Prostate gland (tissue), 2 donors: ENCODE results near the gene LONP2. TPM values are rescaled to one million over a fixed set of nuclear protein-coding genes. Genes with fewer than 3 reads are reported as not detected.

Experiments used
- DNase-seq: peaks from one replicate; pipeline ENCODE4 v3.0.0-alpha.2; 2019; ENCODE audit warnings: low spot score
- H3K27ac ChIP-seq, 2 donors: fragments of 200-600 bp; sonication (generic); 2 replicates each; pipeline ENCODE4 v1.5.1; 2017 to 2019
- H3K27me3 ChIP-seq: fragments of 200-600 bp; sonication (generic); replicated peaks from 2 replicates; pipeline ENCODE4 v1.5.1; 2019; ENCODE audit not compliant: insufficient read depth
- H3K36me3 ChIP-seq, 2 donors: fragments of 200-600 bp; sonication (generic); 1 replicate in 1 of 2; 2 replicates in 1 of 2; pipeline versions ENCODE4 v1.5.1 to v1.8.1; 2017 to 2019
- H3K4me1 ChIP-seq: fragments of 200-600 bp; sonication (generic); replicated peaks from 2 replicates; pipeline ENCODE4 v1.5.1; 2019
- H3K4me3 ChIP-seq, 2 donors: fragments of 200-600 bp; sonication (generic); 2 replicates each; pipeline ENCODE4 v1.5.1; 2017 to 2019
- H3K9me3 ChIP-seq: fragments of 200-600 bp; sonication (generic); 2 replicates; pipeline ENCODE4 v1.5.1; 2017
- POLR2A ChIP-seq: fragments of 450-650 bp; IDR thresholded peaks from one replicate; pipeline ENCODE4 v1.6.1; 2016; ENCODE audit warnings: antibody characterized with exemption, mild to moderate bottlenecking
- POLR2AphosphoS5 ChIP-seq: sonication (generic); formaldehyde crosslinking; IDR thresholded peaks from one replicate; pipeline ENCODE4 v1.6.1; 2017; ENCODE audit warnings: antibody characterized with exemption
- WGBS: methylation state at CpG from one replicate; pipeline ENCODE4 v1.1.5; 2018; 5-methylcytosine and 5-hydroxymethylcytosine counted together
- intact Hi-C: fragments of 100-400 bp; cut with DNase I; formaldehyde crosslinking; loops from one replicate; pipeline ENCODE4 v1.14.2; 2022
- total RNA-seq, 2 donors: library from RNA; depleted of rRNA; stranded (reverse); fragments of >200 nt; gene quantifications; one replicate each; pipeline ENCODE4 v1.1.0, GENCODE V29; 2016
- TF ChIP-seq, protein P1 (sequence below), 4 experiments: fragments of 200-600 bp in 2 of 4; fragments of 450-650 bp in 2 of 4; sonication (generic) in 2 of 4; IDR thresholded peaks; 1 replicate in 3 of 4; 2 replicates in 1 of 4; pipeline ENCODE4 v1.5.1; 2016 to 2019; ENCODE audit warnings: antibody characterized with exemption in 4 of 4, mild to moderate bottlenecking in 2 of 4, moderate library complexity in 2 of 4

LONP2 gene
- total RNA-seq, 2 donors from 2014 or later: 74.6 to 81.0 TPM

DNA sequence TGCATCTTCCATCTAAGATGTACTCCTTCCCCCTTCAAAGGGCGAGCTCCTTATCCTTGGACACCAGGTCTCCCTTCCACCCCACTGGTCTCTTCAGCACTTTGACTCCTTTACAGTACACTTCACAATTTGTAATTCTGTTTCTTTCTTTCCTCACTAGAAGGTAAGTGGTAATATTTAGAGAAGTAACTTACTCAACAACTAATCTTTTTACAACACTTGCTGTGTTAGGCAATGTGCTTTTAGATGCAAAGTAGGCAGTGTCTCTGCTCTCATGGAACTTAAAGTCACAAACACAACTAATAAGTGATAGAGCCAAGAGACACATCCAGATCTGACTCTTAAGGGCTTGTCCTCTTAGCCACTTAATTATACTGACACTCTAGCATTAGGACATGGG lies 134.7 kb downstream of the LONP2 start:
- intact Hi-C loops: no loop called here
- no peak for DNase-seq
- Histone ChIP-seq H3K36me3 (no peaks in the 10 kb centered on the region), H3K27me3 (no peaks in the 10 kb centered on the region), H3K4me1 (peaks cover 17% of the 10 kb centered on the region), H3K4me3 (no peak overlapping the region), H3K9me3 (no peaks in the 10 kb centered on the region), H3K27ac (no peak overlapping the region)
- no peak for TF ChIP-seq POLR2AphosphoS5
- no peak for TF ChIP-seq POLR2A
- TF ChIP-seq, protein P1, sequence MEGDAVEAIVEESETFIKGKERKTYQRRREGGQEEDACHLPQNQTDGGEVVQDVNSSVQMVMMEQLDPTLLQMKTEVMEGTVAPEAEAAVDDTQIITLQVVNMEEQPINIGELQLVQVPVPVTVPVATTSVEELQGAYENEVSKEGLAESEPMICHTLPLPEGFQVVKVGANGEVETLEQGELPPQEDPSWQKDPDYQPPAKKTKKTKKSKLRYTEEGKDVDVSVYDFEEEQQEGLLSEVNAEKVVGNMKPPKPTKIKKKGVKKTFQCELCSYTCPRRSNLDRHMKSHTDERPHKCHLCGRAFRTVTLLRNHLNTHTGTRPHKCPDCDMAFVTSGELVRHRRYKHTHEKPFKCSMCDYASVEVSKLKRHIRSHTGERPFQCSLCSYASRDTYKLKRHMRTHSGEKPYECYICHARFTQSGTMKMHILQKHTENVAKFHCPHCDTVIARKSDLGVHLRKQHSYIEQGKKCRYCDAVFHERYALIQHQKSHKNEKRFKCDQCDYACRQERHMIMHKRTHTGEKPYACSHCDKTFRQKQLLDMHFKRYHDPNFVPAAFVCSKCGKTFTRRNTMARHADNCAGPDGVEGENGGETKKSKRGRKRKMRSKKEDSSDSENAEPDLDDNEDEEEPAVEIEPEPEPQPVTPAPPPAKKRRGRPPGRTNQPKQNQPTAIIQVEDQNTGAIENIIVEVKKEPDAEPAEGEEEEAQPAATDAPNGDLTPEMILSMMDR (IDR thresholded peaks at IDR 0.05): no peak
- WGBS: 85% methylated on average over 1 of the region's 1 CpG

DNA sequence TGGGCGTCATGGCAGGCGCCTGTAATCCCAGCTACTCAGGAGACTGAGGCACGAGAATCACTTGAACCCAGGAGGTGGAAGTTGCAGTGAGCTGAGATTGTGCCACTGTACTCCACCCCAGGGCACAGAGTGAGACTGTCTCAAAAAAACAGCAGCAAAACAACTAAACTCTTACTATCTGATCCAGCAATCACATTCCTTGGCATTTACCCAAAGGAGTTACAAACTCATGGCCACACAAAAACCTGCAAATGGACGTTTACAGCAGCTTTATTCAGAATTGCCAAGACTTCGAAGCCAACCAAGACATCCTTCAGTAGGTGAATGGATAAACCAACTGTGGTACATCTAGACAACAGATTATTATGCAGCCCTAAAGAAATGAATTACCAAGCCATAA lies 137.1 kb downstream of the LONP2 start:
- 67% methylated on average over 5 of the region's 5 CpGs for WGBS
- no peak overlapping the region for H3K27ac ChIP-seq
- no peaks in the 10 kb centered on the region for H3K9me3 ChIP-seq
- H3K27me3 ChIP-seq: no peaks in the 10 kb centered on the region
- no peak for DNase-seq
- intact Hi-C loops: loop anchor here (10.0 kb wide), 1 partner anchor 1406 kb away; the partner anchor contains the start of gene DNAJA2
- H3K36me3 ChIP-seq: no peaks in the 10 kb centered on the region
- H3K4me3 ChIP-seq: no peak overlapping the region
- peaks cover 12% of the 10 kb centered on the region for H3K4me1 ChIP-seq
- TF ChIP-seq POLR2AphosphoS5 (no peak), POLR2A (no peak)
- TF ChIP-seq, protein P1 (IDR thresholded peaks at IDR 0.05): no peak

DNA sequence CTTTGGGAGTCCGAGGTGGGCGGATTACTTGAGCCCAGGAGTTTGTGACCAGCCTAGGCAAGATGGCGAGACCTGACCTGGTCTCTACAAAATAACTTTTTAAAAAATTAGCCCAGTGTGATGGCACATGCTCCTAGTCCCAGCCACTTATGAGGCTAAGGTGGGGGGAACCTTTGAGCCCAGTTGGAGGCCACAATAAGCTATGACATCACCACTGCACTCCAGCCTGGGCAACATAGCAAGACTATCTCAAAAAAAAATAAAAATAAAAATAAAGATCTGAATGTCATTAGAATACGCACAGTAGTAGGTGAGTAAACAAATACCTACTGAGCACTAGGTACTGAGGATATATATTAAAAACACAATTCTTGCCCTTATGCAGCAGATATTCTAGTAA lies 138.0 kb downstream of the LONP2 start:
- Histone ChIP-seq H3K27ac (no peak overlapping the region), H3K9me3 (no peaks in the 10 kb centered on the region), H3K27me3 (no peaks in the 10 kb centered on the region), H3K36me3 (no peaks in the 10 kb centered on the region), H3K4me1 (peaks cover 11% of the 10 kb centered on the region), H3K4me3 (no peak overlapping the region)
- WGBS: 94% methylated on average over 4 of the region's 4 CpGs
- DNase-seq: no peak
- intact Hi-C loops: loop anchor here (10.0 kb wide), 1 partner anchor 1407 kb away; the partner anchor contains the start of gene DNAJA2
- no peak for TF ChIP-seq POLR2AphosphoS5
- TF ChIP-seq, protein P1 (IDR thresholded peaks at IDR 0.05): no peak
- no peak for TF ChIP-seq POLR2A

DNA sequence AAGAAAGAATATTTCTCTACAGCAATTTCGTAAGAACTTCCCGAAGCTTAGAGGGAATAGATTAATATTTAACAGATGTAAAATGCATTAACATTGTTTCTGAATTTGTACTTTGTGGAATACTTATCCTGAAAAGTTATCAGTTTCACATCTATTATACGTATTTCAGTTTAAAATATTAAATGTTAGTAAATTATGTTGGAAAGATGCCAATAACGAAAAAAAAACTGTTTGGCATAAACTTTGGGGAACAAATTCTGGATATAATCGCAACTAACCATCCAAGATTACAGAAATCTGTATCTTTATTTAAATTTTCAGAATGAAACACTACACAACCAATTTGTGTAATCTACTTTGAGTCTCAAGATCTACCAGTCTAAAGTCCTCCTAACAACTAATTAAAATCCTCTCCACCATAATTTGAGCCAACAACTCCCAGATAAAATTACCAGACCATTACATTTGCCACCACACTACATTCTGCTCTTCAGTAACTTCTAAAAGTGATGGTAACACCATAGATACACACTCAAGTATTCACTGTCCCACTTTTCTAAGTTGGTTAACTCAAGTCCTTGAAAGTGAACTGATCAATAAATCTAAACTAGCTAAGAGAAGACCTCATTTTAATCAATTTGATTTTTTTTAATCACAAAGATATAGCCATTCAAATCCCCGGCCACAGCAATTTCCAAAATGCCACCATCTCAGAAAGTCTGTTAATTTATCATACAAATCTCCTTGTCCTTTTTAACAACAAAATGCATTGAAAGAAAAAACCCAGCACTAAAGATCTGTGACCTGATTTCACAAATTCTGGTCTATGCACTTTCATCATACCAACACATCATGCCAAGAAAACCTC lies 139.1 kb downstream of the LONP2 start:
- 51% methylated on average over 6 of the region's 6 CpGs for WGBS
- intact Hi-C loops: loop anchor here (10.0 kb wide), 1 partner anchor 1408 kb away; the partner anchor contains the start of gene DNAJA2
- Histone ChIP-seq H3K27ac (peak overlapping the region; percentile 97 to 99), H3K27me3 (no peaks in the 10 kb centered on the region), H3K9me3 (no peaks in the 10 kb centered on the region), H3K4me1 (peaks cover 11% of the 10 kb centered on the region), H3K4me3 (peak overlapping the region; percentile 73 to 93), H3K36me3 (no peaks in the 10 kb centered on the region)
- DNase-seq: no peak
- TF ChIP-seq POLR2A: no peak
- TF ChIP-seq, protein P1 (IDR thresholded peaks at IDR 0.05): no peak
- TF ChIP-seq POLR2AphosphoS5: no peak
